MV-4-11 (cell line): Measurements from ENCODE around the gene ELANE.
"Not testable (repeated sequence)": the region's sequence is repeated elsewhere in the genome, so short reads cannot be mapped to it uniquely, and the experiment has no call there.

Experiments
- DNase-seq: peaks from one replicate; lab custom pipeline; 2025; lab: John Stamatoyannopoulos, UW

ELANE gene

GRCh38 chr19:814152-815078, 37.7 kb upstream of the ELANE start:
- DNase-seq = no peak

GRCh38 chr19:815079-815774, 36.9 kb upstream of the ELANE start:
- DNase-seq = no peak

- no peak for DNase-seq
Measured at GRCh38 chr19:815775-816499, 36.2 kb upstream of the ELANE start.

- no peak for DNase-seq
Measured at GRCh38 chr19:816500-816857, 35.6 kb upstream of the ELANE start.

- not testable (repeated sequence) for DNase-seq
Measured at GRCh38 chr19:820212-820611, 31.9 kb upstream of the ELANE start.

GRCh38 chr19:821231-821824, 30.8 kb upstream of the ELANE start:
- DNase-seq = no peak

GRCh38 chr19:821825-822503, 30.1 kb upstream of the ELANE start, which contains the start of gene PLPPR3:
TSS of gene PLPPR3 (minus strand) at chr19:821955. CDS start at chr19:821559, 396 bp downstream.
- peak; percentile 48 for DNase-seq

GRCh38 chr19:823565-824121, 28.5 kb upstream of the ELANE start:
- peak; percentile 95 for DNase-seq

GRCh38 chr19:824885-825284, 27.2 kb upstream of the ELANE start:
- DNase-seq = peak; percentile 84

- peak; percentile 69 for DNase-seq
Measured at GRCh38 chr19:825897-826644, 26.0 kb upstream of the ELANE start.

- DNase-seq = no peak
Measured at GRCh38 chr19:827314-827709, 24.8 kb upstream of the ELANE start.

GRCh38 chr19:827710-828321, 24.3 kb upstream of the ELANE start, which contains the start of gene AZU1:
TSS of gene AZU1 (plus strand) at chr19:827837. CDS start at chr19:827847, 10 bp downstream.
- peak; percentile 91 for DNase-seq

GRCh38 chr19:829129-829758, 22.9 kb upstream of the ELANE start:
- no peak for DNase-seq

GRCh38 chr19:831407-832369, 20.4 kb upstream of the ELANE start:
- DNase-seq = no peak

- DNase-seq = peak; percentile 86
Measured at GRCh38 chr19:834216-834615, 17.9 kb upstream of the ELANE start.

GRCh38 chr19:835210-835810, 16.8 kb upstream of the ELANE start:
- peak; percentile 85 for DNase-seq

GRCh38 chr19:840519-841206, 11.4 kb upstream of the ELANE start, which contains the start of gene PRTN3:
TSS of gene PRTN3 (plus strand) at chr19:840999. CDS start at chr19:841009, 10 bp downstream.
- peak; percentile 93 for DNase-seq
